Right lobe of liver (tissue), 6 donors: ENCODE data around the gene ARMC3. TPM values are rescaled to one million over a fixed set of nuclear protein-coding genes. Genes with fewer than 3 reads are reported as not detected.

ENCODE experiments used
- ATAC-seq, 4 donors: fragments of 200-7000 bp; cut with Tn5 transposase; one replicate each; pipeline ENCODE4 v1.9.1; 2020; ENCODE audit warnings: mild to moderate bottlenecking in 4 of 4, moderate library complexity in 4 of 4
- DNase-seq, 3 donors: peaks; one replicate each; pipeline ENCODE4 v3.0.0-alpha.2; 2020
- H3K27ac ChIP-seq, 3 donors: fragments of 200-600 bp; one replicate each; pipeline ENCODE4 v1.8.0; 2022
- H3K27me3 ChIP-seq, 2 donors: fragments of 200-600 bp; one replicate each; pipeline ENCODE4 v1.8.0; 2022
- H3K36me3 ChIP-seq, 4 donors: fragments of 200-600 bp; sonication (generic) in 1 of 4; one replicate each; pipeline versions ENCODE4 v1.5.1 to v1.8.0; 2017 to 2022; ENCODE audit warnings: control low read depth in 1 of 4
- H3K4me1 ChIP-seq, 4 donors: fragments of 200-600 bp; sonication (generic) in 1 of 4; one replicate each; pipeline versions ENCODE4 v1.5.1 to v1.8.0; 2017 to 2022; ENCODE audit warnings: control low read depth in 1 of 4
- H3K4me3 ChIP-seq, 3 donors: fragments of 200-600 bp; one replicate each; pipeline ENCODE4 v1.8.0; 2022
- H3K9me3 ChIP-seq, 4 donors: fragments of 200-600 bp; sonication (generic) in 1 of 4; one replicate each; pipeline versions ENCODE4 v1.5.1 to v1.8.0; 2017 to 2022; ENCODE audit warnings: control low read depth in 1 of 4
- POLR2A ChIP-seq: fragments of 450-650 bp; IDR thresholded peaks from one replicate; pipeline ENCODE4 v1.6.1; 2017; ENCODE audit warnings: antibody characterized with exemption, mild to moderate bottlenecking
- WGBS: methylation state at CpG from one replicate; pipeline ENCODE4 v1.1.6; 2018; ENCODE audit warnings: low coverage, low lambda C conversion rate; ENCODE audit not compliant: insufficient coverage; ENCODE audit errors: missing lambda C conversion rate; 5-methylcytosine and 5-hydroxymethylcytosine counted together
- intact Hi-C, 2 donors: fragments of 100-400 bp; cut with DNase I; formaldehyde crosslinking; loops; one replicate each; pipeline versions ENCODE4 v1.11.2 to v1.14.1; 2022
- small RNA-seq, 2 experiments: library from RNA; depleted of rRNA; stranded (forward); fragments of <200 nt; gene quantifications; one replicate each; pipeline ENCODE3, GENCODE V24; 2016
- total RNA-seq, 6 experiments: library from RNA; depleted of rRNA in 2 of 6; stranded (reverse); fragments of >200 nt in 2 of 6; fragmentation: NEBNext Ultra II Directional in 3 of 6; extraction: Animal tissue kit (Norgen Biotek cat#: 25700) in 3 of 6; gene quantifications; one replicate each; pipeline versions ENCODE4 v1.1.0 to v1.2.4, GENCODE V29; 2016 to 2023
- TF ChIP-seq, protein P1 (sequence below), 4 donors: fragments of 200-600 bp in 3 of 4; fragments of 450-650 bp in 1 of 4; IDR thresholded peaks; one replicate each; pipeline versions ENCODE4 v1.5.1 to v1.8.0; 2016 to 2022; ENCODE audit warnings: antibody characterized with exemption in 4 of 4, mild to moderate bottlenecking in 2 of 4
- donor health status: DM: no; HTN: yes; CAD: no.
- donor health status: DM: no; HTN: no; CAD: no.
- donor health status: DM: no; HTN: no; CAD: no.
- donor health status: DM: no; HTN: yes; CAD: no.
- donor health status: DM: no; HTN: yes; CAD: no.

Gene ARMC3
- total RNA-seq, 6 experiments from 2014 or later = not detected

- no peak for TF ChIP-seq POLR2A
- TF ChIP-seq, protein P1, sequence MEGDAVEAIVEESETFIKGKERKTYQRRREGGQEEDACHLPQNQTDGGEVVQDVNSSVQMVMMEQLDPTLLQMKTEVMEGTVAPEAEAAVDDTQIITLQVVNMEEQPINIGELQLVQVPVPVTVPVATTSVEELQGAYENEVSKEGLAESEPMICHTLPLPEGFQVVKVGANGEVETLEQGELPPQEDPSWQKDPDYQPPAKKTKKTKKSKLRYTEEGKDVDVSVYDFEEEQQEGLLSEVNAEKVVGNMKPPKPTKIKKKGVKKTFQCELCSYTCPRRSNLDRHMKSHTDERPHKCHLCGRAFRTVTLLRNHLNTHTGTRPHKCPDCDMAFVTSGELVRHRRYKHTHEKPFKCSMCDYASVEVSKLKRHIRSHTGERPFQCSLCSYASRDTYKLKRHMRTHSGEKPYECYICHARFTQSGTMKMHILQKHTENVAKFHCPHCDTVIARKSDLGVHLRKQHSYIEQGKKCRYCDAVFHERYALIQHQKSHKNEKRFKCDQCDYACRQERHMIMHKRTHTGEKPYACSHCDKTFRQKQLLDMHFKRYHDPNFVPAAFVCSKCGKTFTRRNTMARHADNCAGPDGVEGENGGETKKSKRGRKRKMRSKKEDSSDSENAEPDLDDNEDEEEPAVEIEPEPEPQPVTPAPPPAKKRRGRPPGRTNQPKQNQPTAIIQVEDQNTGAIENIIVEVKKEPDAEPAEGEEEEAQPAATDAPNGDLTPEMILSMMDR (IDR thresholded peaks at IDR 0.05) = no peak
- ATAC-seq (no peak), DNase-seq (no peak)
- Histone ChIP-seq H3K36me3 (no peaks in the 10 kb centered on the region), H3K9me3 (no peaks in the 10 kb centered on the region), H3K27ac (no peak overlapping the region), H3K4me3 (no peak overlapping the region), H3K27me3 (peaks cover 0 to 3% of the 10 kb centered on the region in 2 donors), H3K4me1 (no peaks in the 10 kb centered on the region)
- WGBS = 25% methylated on average over 4 of the region's 4 CpGs
- intact Hi-C loops = no loop called here
These were observed 151.8 kb downstream of the ARMC3 start for GRCh38 chr10:23079700-23080099.

DNA sequence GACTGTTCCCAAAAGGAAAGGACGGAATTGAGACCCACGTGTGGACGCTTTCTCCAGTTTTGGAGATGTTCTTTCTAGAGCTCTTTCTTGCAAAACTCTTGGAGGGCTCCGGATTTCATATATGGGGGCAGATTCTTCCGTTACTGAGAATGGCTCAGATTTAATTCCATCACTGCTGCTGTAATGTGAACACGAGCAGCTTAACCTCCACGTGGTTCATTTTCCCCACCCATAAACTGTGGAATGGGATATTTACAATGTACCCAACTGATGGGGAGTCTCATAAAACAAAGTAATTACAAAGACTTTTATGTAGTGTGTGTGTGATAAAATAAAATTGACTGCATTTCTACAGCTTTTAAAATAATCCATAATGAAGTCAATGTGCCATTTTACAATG, 152.4 kb downstream of the ARMC3 start:
- DNase-seq (no peak), ATAC-seq (no peak)
- 43% methylated on average over 7 of the region's 7 CpGs for WGBS
- intact Hi-C loops = no loop called here
- Histone ChIP-seq H3K36me3 (no peaks in the 10 kb centered on the region), H3K4me1 (no peaks in the 10 kb centered on the region), H3K9me3 (no peaks in the 10 kb centered on the region), H3K4me3 (no peak overlapping the region), H3K27ac (no peak overlapping the region), H3K27me3 (peaks cover 0 to 3% of the 10 kb centered on the region in 2 donors)
- TF ChIP-seq, protein P1 (IDR thresholded peaks at IDR 0.05) = no peak
- TF ChIP-seq POLR2A = no peak

GRCh38 chr10:23081221-23081750, 153.4 kb downstream of the ARMC3 start:
- Histone ChIP-seq H3K4me3 (no peak overlapping the region), H3K9me3 (no peaks in the 10 kb centered on the region), H3K27me3 (peaks cover 0 to 3% of the 10 kb centered on the region in 2 donors), H3K27ac (no peak overlapping the region), H3K36me3 (no peaks in the 10 kb centered on the region), H3K4me1 (no peaks in the 10 kb centered on the region)
- TF ChIP-seq POLR2A = no peak
- TF ChIP-seq, protein P1 (IDR thresholded peaks at IDR 0.05) = no peak
- ATAC-seq (peak; percentile 42 to 65 (median 58)), DNase-seq (no peak)
- WGBS = 13% methylated on average over 7 of the region's 7 CpGs
- intact Hi-C loops = no loop called here

DNA sequence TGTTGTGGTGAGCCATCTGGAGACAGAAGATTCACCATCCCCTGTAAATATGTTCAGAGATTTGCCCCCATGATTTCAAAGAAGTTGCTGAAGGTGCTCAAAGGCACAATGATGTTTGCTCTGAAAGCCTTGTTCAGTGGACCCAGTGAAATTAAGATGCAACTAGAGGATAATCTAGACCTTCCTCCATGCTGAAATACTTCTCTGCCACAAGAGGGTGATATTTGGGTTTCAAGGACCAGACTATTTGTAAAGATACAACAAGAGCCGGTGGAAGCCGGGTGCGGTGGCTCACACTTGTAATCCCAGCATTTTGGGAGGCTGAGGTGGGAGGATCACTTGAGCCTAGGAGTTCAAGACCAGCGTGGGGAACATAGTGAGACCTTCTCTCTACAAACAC, 154.0 kb downstream of the ARMC3 start:
- intact Hi-C loops = no loop called here
- no peak for TF ChIP-seq POLR2A
- TF ChIP-seq, protein P1 (IDR thresholded peaks at IDR 0.05) = peak in 3 of 4 donors; percentile 13 to 34 (median 20)
- no peaks in the 10 kb centered on the region for H3K9me3 ChIP-seq
- DNase-seq (no peak), ATAC-seq (peak in 3 of 4 donors; percentile 23 to 51 (median 46))
- no peaks in the 10 kb centered on the region for H3K4me1 ChIP-seq
- H3K36me3 ChIP-seq = no peaks in the 10 kb centered on the region
- H3K27me3 ChIP-seq = peaks cover 0 to 3% of the 10 kb centered on the region in 2 donors
- no peak overlapping the region for H3K4me3 ChIP-seq
- H3K27ac ChIP-seq = no peak overlapping the region
- 50% methylated on average over 1 of the region's 4 CpGs for WGBS

Small RNA genes lying within 50 kb of the gene (small RNA-seq; reads per million reads assigned to genes)
- 1.3 to 2.7 reads per million in 2 experiments for gene RNA5SP304

Other genes starting within 250 kb of the ARMC3 start
- gene PIP4K2A, start 213.5 kb upstream of the ARMC3 start, total RNA-seq = 10 to 100 TPM in 5 of 6 experiments, 1 to 10 TPM in 1; 8.1 to 27.6 (median 12.0) TPM
- gene MSRB2, start 167.5 kb downstream of the ARMC3 start, total RNA-seq = 10 to 100 TPM; 15.3 to 40.2 (median 31.7) TPM